ENCODE measurements around the gene TRAM2.
"Not testable (repeated sequence)": the region's sequence is repeated elsewhere in the genome, so short reads cannot be mapped to it uniquely, and the experiment has no call there.

Gene TRAM2

GRCh38 chr6:52482903-52483670 lies 93.8 kb downstream of the TRAM2 start:
- Histone ChIP-seq H3K27ac (ENCODE audit: low read depth, low read length) (no peak overlapping the region), H3K4me1 (ENCODE audit: control insufficient read depth, low read length) (no peaks in the 10 kb centered on the region), H3K4me3 (ENCODE audit: low read length) (no peak overlapping the region), H3F3A (ENCODE audit: control insufficient read depth, insufficient read depth) (no peaks in the 10 kb centered on the region), H4K20me1 (ENCODE audit: control insufficient read depth, insufficient read depth, low read depth, low read length) (no peaks in the 10 kb centered on the region), H3K9me3 (ENCODE audit: control insufficient read depth, insufficient read depth, low read length) (no peaks in the 10 kb centered on the region), H3K9me2 (replicated peaks; ENCODE audit: control insufficient read depth, low read length) (no peaks in the 10 kb centered on the region), H3K36me3 (ENCODE audit: control insufficient read depth, low read length) (no peaks in the 10 kb centered on the region), H3K79me2 (ENCODE audit: control insufficient read depth, low read length) (no peaks in the 10 kb centered on the region), H3K4me2 (ENCODE audit: low read length) (no peak overlapping the region), H3K27me3 (ENCODE audit: control insufficient read depth, low read length) (no peaks in the 10 kb centered on the region)
- TF ChIP-seq CTCF (IDR thresholded peaks at IDR 0.05; ENCODE audit: low read depth, low read length, poor library complexity, severe bottlenecking) = no peak
- TF ChIP-seq EZH2phosphoT487 (IDR thresholded peaks at IDR 0.05; ENCODE audit: borderline replicate concordance, low read length) = no peak

GRCh38 chr6:52475307-52475706 lies 101.6 kb downstream of the TRAM2 start:
- Histone ChIP-seq H3K79me2 (ENCODE audit: control insufficient read depth, low read length) (no peaks in the 10 kb centered on the region), H3K9me2 (replicated peaks; ENCODE audit: control insufficient read depth, low read length) (no peaks in the 10 kb centered on the region), H3K9me3 (ENCODE audit: control insufficient read depth, insufficient read depth, low read length) (no peaks in the 10 kb centered on the region), H3K4me2 (ENCODE audit: low read length) (no peak overlapping the region), H3K27me3 (ENCODE audit: control insufficient read depth, low read length) (no peaks in the 10 kb centered on the region), H3K36me3 (ENCODE audit: control insufficient read depth, low read length) (no peaks in the 10 kb centered on the region), H3K4me3 (ENCODE audit: low read length) (no peak overlapping the region), H4K20me1 (ENCODE audit: control insufficient read depth, insufficient read depth, low read depth, low read length) (no peaks in the 10 kb centered on the region), H3K4me1 (ENCODE audit: control insufficient read depth, low read length) (no peaks in the 10 kb centered on the region), H3F3A (ENCODE audit: control insufficient read depth, insufficient read depth) (no peaks in the 10 kb centered on the region), H3K27ac (ENCODE audit: low read depth, low read length) (no peak overlapping the region)
- TF ChIP-seq EZH2phosphoT487 (IDR thresholded peaks at IDR 0.05; ENCODE audit: borderline replicate concordance, low read length) = no peak
- no peak for TF ChIP-seq CTCF (IDR thresholded peaks at IDR 0.05; ENCODE audit: low read depth, low read length, poor library complexity, severe bottlenecking)

- Histone ChIP-seq H3K9me3 (ENCODE audit: control insufficient read depth, insufficient read depth, low read length) (no peaks in the 10 kb centered on the region), H3F3A (ENCODE audit: control insufficient read depth, insufficient read depth) (no peaks in the 10 kb centered on the region)
Observed at GRCh38 chr6:52474173-52474572, 102.7 kb downstream of the TRAM2 start.

GRCh38 chr6:52461194-52461593 lies 115.7 kb downstream of the TRAM2 start:
- not testable (repeated sequence) for H4K20me1 ChIP-seq (ENCODE audit: control insufficient read depth, insufficient read depth, low read depth, low read length); H3K4me3 ChIP-seq (ENCODE audit: low read length); H3K4me1 ChIP-seq (ENCODE audit: control insufficient read depth, low read length); H3K27me3 ChIP-seq (ENCODE audit: control insufficient read depth, low read length); H3K9me2 ChIP-seq (replicated peaks; ENCODE audit: control insufficient read depth, low read length); H3K9me3 ChIP-seq (ENCODE audit: control insufficient read depth, insufficient read depth, low read length); H3K79me2 ChIP-seq (ENCODE audit: control insufficient read depth, low read length); H3K36me3 ChIP-seq (ENCODE audit: control insufficient read depth, low read length); H3K4me2 ChIP-seq (ENCODE audit: low read length); H3K27ac ChIP-seq (ENCODE audit: low read depth, low read length); H3F3A ChIP-seq (ENCODE audit: control insufficient read depth, insufficient read depth)

More at GRCh38 chr6:52474173-52474572, 102.7 kb downstream of the TRAM2 start:
- Histone ChIP-seq H3K79me2 (ENCODE audit: control insufficient read depth, low read length) (no peaks in the 10 kb centered on the region), H3K27ac (ENCODE audit: low read depth, low read length) (no peak overlapping the region), H3K9me2 (replicated peaks; ENCODE audit: control insufficient read depth, low read length) (no peaks in the 10 kb centered on the region), H3K4me2 (ENCODE audit: low read length) (no peak overlapping the region), H3K27me3 (ENCODE audit: control insufficient read depth, low read length) (no peaks in the 10 kb centered on the region), H4K20me1 (ENCODE audit: control insufficient read depth, insufficient read depth, low read depth, low read length) (no peaks in the 10 kb centered on the region), H3K4me1 (ENCODE audit: control insufficient read depth, low read length) (no peaks in the 10 kb centered on the region), H3K36me3 (ENCODE audit: control insufficient read depth, low read length) (no peaks in the 10 kb centered on the region), H3K4me3 (ENCODE audit: low read length) (no peak overlapping the region)
- TF ChIP-seq CTCF (IDR thresholded peaks at IDR 0.05; ENCODE audit: low read depth, low read length, poor library complexity, severe bottlenecking) = no peak
- TF ChIP-seq EZH2phosphoT487 (IDR thresholded peaks at IDR 0.05; ENCODE audit: borderline replicate concordance, low read length) = no peak
